ENCODE results near the gene TBC1D1.

The TBC1D1 gene

GRCh38 chr4:38155589-38156294, 264.9 kb downstream of the TBC1D1 start:
- no peak for DNase-seq

GRCh38 chr4:38157592-38157991, 266.7 kb downstream of the TBC1D1 start:
- peak; percentile 27 for DNase-seq

GRCh38 chr4:38160487-38161207, 269.8 kb downstream of the TBC1D1 start:
- DNase-seq, result peak; percentile 41

- DNase-seq, result no peak
Measured at GRCh38 chr4:38161208-38162113, 270.6 kb downstream of the TBC1D1 start.

GRCh38 chr4:38162240-38162784, 271.4 kb downstream of the TBC1D1 start:
- DNase-seq, result no peak

- no peak for DNase-seq
Measured at GRCh38 chr4:38163216-38164006, 272.5 kb downstream of the TBC1D1 start.

- no peak for DNase-seq
Measured at GRCh38 chr4:38164346-38164745, 273.5 kb downstream of the TBC1D1 start.

GRCh38 chr4:38166082-38166481, 275.2 kb downstream of the TBC1D1 start:
- DNase-seq, result no peak

GRCh38 chr4:38166768-38167167, 275.9 kb downstream of the TBC1D1 start:
- no peak for DNase-seq

- no peak for DNase-seq
Measured at GRCh38 chr4:38167973-38168372, 277.1 kb downstream of the TBC1D1 start.

- DNase-seq, result no peak
Measured at GRCh38 chr4:38169524-38169923, 278.6 kb downstream of the TBC1D1 start.

GRCh38 chr4:38170338-38171169, 279.7 kb downstream of the TBC1D1 start:
- DNase-seq, result no peak

GRCh38 chr4:38172078-38172477, 281.2 kb downstream of the TBC1D1 start:
- no peak for DNase-seq

GRCh38 chr4:38173935-38174518, 283.1 kb downstream of the TBC1D1 start:
- DNase-seq, result no peak

- no peak for DNase-seq
Measured at GRCh38 chr4:38174801-38175200, 283.9 kb downstream of the TBC1D1 start.

GRCh38 chr4:38176165-38176564, 285.3 kb downstream of the TBC1D1 start:
- no peak for DNase-seq

GRCh38 chr4:38177035-38177546, 286.2 kb downstream of the TBC1D1 start:
- no peak for DNase-seq

- DNase-seq, result peak; percentile 51
Measured at GRCh38 chr4:38177641-38178391, 286.9 kb downstream of the TBC1D1 start.

- DNase-seq, result no peak
Measured at GRCh38 chr4:38178392-38178995, 287.6 kb downstream of the TBC1D1 start.

Data from NCI-H2171 (cell line).